Measurements from ENCODE around the gene MED28.

DNA sequence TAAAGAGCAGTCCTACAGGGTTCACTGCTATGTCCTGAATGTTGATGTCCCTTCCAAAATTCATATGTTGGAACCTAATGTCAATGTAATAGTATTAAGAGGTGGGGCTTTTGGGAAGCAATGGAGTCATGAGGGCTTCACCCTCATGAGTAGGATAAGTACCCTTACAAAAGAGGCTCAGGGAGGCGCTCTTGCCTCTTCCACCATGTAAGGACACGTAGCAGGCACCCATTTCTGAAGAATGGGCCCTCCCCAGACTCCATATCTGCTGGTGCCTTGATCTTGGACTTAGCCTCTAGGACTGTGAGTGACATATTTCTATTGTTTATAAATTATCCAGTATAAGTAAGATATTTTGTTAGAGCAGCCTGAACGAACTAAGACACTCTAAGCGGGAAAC, 15.8 kb downstream of the MED28 start:
- TF ChIP-seq, protein P1, sequence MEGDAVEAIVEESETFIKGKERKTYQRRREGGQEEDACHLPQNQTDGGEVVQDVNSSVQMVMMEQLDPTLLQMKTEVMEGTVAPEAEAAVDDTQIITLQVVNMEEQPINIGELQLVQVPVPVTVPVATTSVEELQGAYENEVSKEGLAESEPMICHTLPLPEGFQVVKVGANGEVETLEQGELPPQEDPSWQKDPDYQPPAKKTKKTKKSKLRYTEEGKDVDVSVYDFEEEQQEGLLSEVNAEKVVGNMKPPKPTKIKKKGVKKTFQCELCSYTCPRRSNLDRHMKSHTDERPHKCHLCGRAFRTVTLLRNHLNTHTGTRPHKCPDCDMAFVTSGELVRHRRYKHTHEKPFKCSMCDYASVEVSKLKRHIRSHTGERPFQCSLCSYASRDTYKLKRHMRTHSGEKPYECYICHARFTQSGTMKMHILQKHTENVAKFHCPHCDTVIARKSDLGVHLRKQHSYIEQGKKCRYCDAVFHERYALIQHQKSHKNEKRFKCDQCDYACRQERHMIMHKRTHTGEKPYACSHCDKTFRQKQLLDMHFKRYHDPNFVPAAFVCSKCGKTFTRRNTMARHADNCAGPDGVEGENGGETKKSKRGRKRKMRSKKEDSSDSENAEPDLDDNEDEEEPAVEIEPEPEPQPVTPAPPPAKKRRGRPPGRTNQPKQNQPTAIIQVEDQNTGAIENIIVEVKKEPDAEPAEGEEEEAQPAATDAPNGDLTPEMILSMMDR (IDR thresholded peaks at IDR 0.05): no peak
- TF ChIP-seq POLR2A (IDR thresholded peaks at IDR 0.05; ENCODE audit: low read depth): no peak
- TF ChIP-seq EP300 (IDR thresholded peaks at IDR 0.05): no peak
- no peak for TF ChIP-seq POLR2AphosphoS5 (IDR thresholded peaks at IDR 0.05)

Measured in esophagus muscularis mucosa (tissue), 4 donors.